Tibial nerve (tissue), 4 donors: ENCODE data around the gene KDM8. TPM values are rescaled to one million over a fixed set of nuclear protein-coding genes. Genes with fewer than 3 reads are reported as not detected.
"Not testable (repeated sequence)": the region's sequence is repeated elsewhere in the genome, so short reads cannot be mapped to it uniquely, and the experiment has no call there.

Experiments used
- DNase-seq, 2 donors: peaks; one replicate each; pipeline ENCODE4 v3.0.0-alpha.2; 2019; ENCODE audit warnings: low spot score in 2 of 2
- H3K27ac ChIP-seq, 4 donors: fragments of 200-600 bp; sonication (generic) in 3 of 4; one replicate each; pipeline ENCODE4 v1.5.1; 2017 to 2019; ENCODE audit warnings: mild to moderate bottlenecking in 1 of 4
- H3K27me3 ChIP-seq, 2 donors: fragments of 200-600 bp; sonication (generic) in 1 of 2; one replicate each; pipeline versions ENCODE4 v1.5.1 to v1.6.0; 2017 to 2019
- H3K36me3 ChIP-seq, 3 donors: fragments of 200-600 bp; sonication (generic); one replicate each; pipeline ENCODE4 v1.5.1; 2018 to 2019
- H3K4me1 ChIP-seq, 4 donors: fragments of 200-600 bp; sonication (generic) in 3 of 4; one replicate each; pipeline ENCODE4 v1.5.1; 2017 to 2019
- H3K4me3 ChIP-seq, 4 donors: fragments of 200-600 bp; sonication (generic) in 3 of 4; one replicate each; pipeline ENCODE4 v1.5.1; 2017 to 2019; ENCODE audit warnings: mild to moderate bottlenecking in 1 of 4, moderate library complexity in 1 of 4
- H3K9me3 ChIP-seq, 4 donors: fragments of 200-600 bp; sonication (generic) in 3 of 4; one replicate each; pipeline ENCODE4 v1.5.1; 2017 to 2019
- CTCF ChIP-seq, 5 experiments: fragments of 200-600 bp in 3 of 5; fragments of 450-650 bp in 2 of 5; sonication (generic) in 3 of 5; IDR thresholded peaks; one replicate each; pipeline ENCODE4 v1.5.1; 2016 to 2019; ENCODE audit warnings: antibody characterized with exemption in 5 of 5, mild to moderate bottlenecking in 3 of 5, moderate library complexity in 2 of 5
- EP300 ChIP-seq, 2 donors: sonication (generic); formaldehyde crosslinking; IDR thresholded peaks; one replicate each; pipeline ENCODE4 v1.6.1; 2017; ENCODE audit warnings: antibody characterized with exemption in 2 of 2, mild to moderate bottlenecking in 1 of 2
- POLR2A ChIP-seq, 2 donors: fragments of 450-650 bp; IDR thresholded peaks; one replicate each; pipeline ENCODE4 v1.6.1; 2017; ENCODE audit warnings: antibody characterized with exemption in 2 of 2, mild to moderate bottlenecking in 2 of 2, moderate library complexity in 2 of 2
- WGBS, 2 donors: methylation state at CpG; one replicate each; pipeline ENCODE4 v1.1.5; 2018; 5-methylcytosine and 5-hydroxymethylcytosine counted together
- total RNA-seq, 4 donors: library from RNA; depleted of rRNA; stranded (reverse); fragments of >200 nt; gene quantifications; one replicate each; pipeline ENCODE4 v1.1.0, GENCODE V29; 2016

KDM8 gene
- total RNA-seq, 4 donors from 2014 or later = 2.3 to 7.6 (median 4.8) TPM

GRCh38 chr16:27254262-27254811 lies 51.0 kb downstream of the KDM8 start:
- peaks cover 0 to 38% (median 12%) of the 10 kb centered on the region in 4 donors for H3K4me1 ChIP-seq
- 79 to 80% methylated on average over 3 of the region's 3 CpGs for WGBS, 2 donors
- H3K27me3 ChIP-seq = no peaks in the 10 kb centered on the region
- DNase-seq = no peak
- H3K27ac ChIP-seq = peak overlapping the region in 2 of 4 donors; percentile 64 to 75
- H3K36me3 ChIP-seq = peaks cover 0 to 25% (median 0%) of the 10 kb centered on the region in 3 donors
- TF ChIP-seq EP300 (IDR thresholded peaks at IDR 0.05) = no peak
- TF ChIP-seq CTCF (IDR thresholded peaks at IDR 0.05) = no peak
- TF ChIP-seq POLR2A (IDR thresholded peaks at IDR 0.05) = no peak
- no peaks in the 10 kb centered on the region for H3K9me3 ChIP-seq
- no peak overlapping the region for H3K4me3 ChIP-seq

DNA sequence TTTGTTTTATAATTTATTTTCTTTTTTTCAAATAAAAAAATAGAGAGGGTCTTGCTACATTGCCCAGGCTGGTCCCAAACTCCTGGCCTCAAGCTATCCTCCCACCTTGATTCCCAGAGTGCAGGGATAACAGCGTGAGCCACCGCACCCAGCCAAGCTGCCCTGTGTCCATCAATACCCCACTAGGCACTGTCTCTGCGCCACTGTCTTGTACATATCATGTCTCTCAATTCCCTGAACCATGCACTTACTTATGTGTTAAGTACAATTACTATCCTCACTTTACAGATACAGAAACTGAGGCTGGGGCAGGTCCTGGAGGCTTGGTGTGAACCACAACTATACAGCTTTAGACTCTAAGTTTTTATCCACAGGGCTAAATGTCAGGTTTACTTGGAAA lies 53.5 kb downstream of the KDM8 start:
- H3K27me3 ChIP-seq = no peaks in the 10 kb centered on the region
- WGBS, 2 donors = 95 to 100% methylated on average over 3 of the region's 3 CpGs

GRCh38 chr16:27257271-27257670 lies 53.9 kb downstream of the KDM8 start:
- no peaks in the 10 kb centered on the region for H3K27me3 ChIP-seq
- peak overlapping the region in 2 of 4 donors; percentile 68 to 75 for H3K27ac ChIP-seq
- no peak for DNase-seq
- no peaks in the 10 kb centered on the region for H3K9me3 ChIP-seq
- 91 to 92% methylated on average over 14 of the region's 14 CpGs for WGBS, 2 donors
- no peak overlapping the region for H3K4me3 ChIP-seq
- no peak for TF ChIP-seq CTCF (IDR thresholded peaks at IDR 0.05)
- no peak for TF ChIP-seq POLR2A (IDR thresholded peaks at IDR 0.05)
- no peak for TF ChIP-seq EP300 (IDR thresholded peaks at IDR 0.05)
- H3K36me3 ChIP-seq = peaks cover 0 to 25% (median 0%) of the 10 kb centered on the region in 3 donors
- peaks cover 0 to 27% (median 10%) of the 10 kb centered on the region in 4 donors for H3K4me1 ChIP-seq

More for the DNA sequence above, 53.5 kb downstream of the KDM8 start:
- Histone ChIP-seq H3K4me3 (no peak overlapping the region), H3K36me3 (peaks cover 0 to 25% (median 0%) of the 10 kb centered on the region in 3 donors), H3K27ac (no peak overlapping the region), H3K4me1 (peaks cover 0 to 31% (median 11%) of the 10 kb centered on the region in 4 donors), H3K9me3 (no peaks in the 10 kb centered on the region)
- TF ChIP-seq CTCF (IDR thresholded peaks at IDR 0.05) (no peak), POLR2A (IDR thresholded peaks at IDR 0.05) (no peak), EP300 (IDR thresholded peaks at IDR 0.05) (no peak)
- DNase-seq = no peak

GRCh38 chr16:27258241-27258734 lies 55.0 kb downstream of the KDM8 start:
- Histone ChIP-seq H3K4me1 (peaks cover 0 to 25% (median 10%) of the 10 kb centered on the region in 4 donors), H3K4me3 (no peak overlapping the region), H3K36me3 (peaks cover 0 to 25% (median 0%) of the 10 kb centered on the region in 3 donors), H3K9me3 (no peaks in the 10 kb centered on the region), H3K27me3 (no peaks in the 10 kb centered on the region), H3K27ac (peak overlapping the region in 2 of 4 donors; percentile 68 to 75)
- 59% methylated on average over 3 of the region's 3 CpGs for WGBS, 2 donors
- DNase-seq = no peak
- no peak for TF ChIP-seq POLR2A (IDR thresholded peaks at IDR 0.05)
- peak in 1 of 2 donors; percentile 59 for TF ChIP-seq EP300 (IDR thresholded peaks at IDR 0.05)
- TF ChIP-seq CTCF (IDR thresholded peaks at IDR 0.05) = no peak

- peaks cover 0 to 11% (median 0%) of the 10 kb centered on the region in 4 donors for H3K4me1 ChIP-seq
Measured at GRCh38 chr16:27259710-27260109, 56.4 kb downstream of the KDM8 start.

GRCh38 chr16:27262904-27263423 lies 59.6 kb downstream of the KDM8 start:
- 88 to 91% methylated on average over 2 of the region's 2 CpGs for WGBS, 2 donors
- not testable (repeated sequence) for H3K4me3 ChIP-seq

More at GRCh38 chr16:27259710-27260109, 56.4 kb downstream of the KDM8 start:
- Histone ChIP-seq H3K27ac (peak overlapping the region in 1 of 4 donors; percentile 68), H3K4me3 (no peak overlapping the region), H3K27me3 (no peaks in the 10 kb centered on the region), H3K36me3 (peaks cover 0 to 29% (median 0%) of the 10 kb centered on the region in 3 donors), H3K9me3 (no peaks in the 10 kb centered on the region)
- DNase-seq = no peak
- no peak for TF ChIP-seq CTCF (IDR thresholded peaks at IDR 0.05)
- TF ChIP-seq EP300 (IDR thresholded peaks at IDR 0.05) = no peak
- no peak for TF ChIP-seq POLR2A (IDR thresholded peaks at IDR 0.05)
- WGBS, 2 donors = 51 to 85% methylated on average over 4 of the region's 4 CpGs

More at GRCh38 chr16:27262904-27263423, 59.6 kb downstream of the KDM8 start:
- not testable (repeated sequence) for H3K27me3 ChIP-seq, H3K27ac ChIP-seq, H3K9me3 ChIP-seq, DNase-seq, H3K36me3 ChIP-seq
- peaks cover 0 to 13% (median 0%) of the 10 kb centered on the region in 4 donors for H3K4me1 ChIP-seq
